Measurements from ENCODE around the gene ZNF175.

ZNF175 gene

GRCh38 chr19:51544038-51544437 lies 27.0 kb upstream of the ZNF175 start:
- Histone ChIP-seq H3K4me1 (ENCODE audit: control insufficient read depth, low read length) (peaks cover 2% of the 10 kb centered on the region), H3K4me3 (ENCODE audit: low read length) (no peak overlapping the region), H3K9me3 (ENCODE audit: control insufficient read depth, insufficient read depth, low read length) (no peaks in the 10 kb centered on the region), H3K36me3 (ENCODE audit: control insufficient read depth, low read length) (no peaks in the 10 kb centered on the region), H3K27ac (ENCODE audit: low read depth, low read length) (no peak overlapping the region), H3F3A (ENCODE audit: control insufficient read depth, insufficient read depth) (no peaks in the 10 kb centered on the region), H3K79me2 (ENCODE audit: control insufficient read depth, low read length) (no peaks in the 10 kb centered on the region), H4K20me1 (ENCODE audit: control insufficient read depth, insufficient read depth, low read depth, low read length) (no peaks in the 10 kb centered on the region), H3K9me2 (replicated peaks; ENCODE audit: control insufficient read depth, low read length) (no peaks in the 10 kb centered on the region), H3K27me3 (ENCODE audit: control insufficient read depth, low read length) (peaks cover 34% of the 10 kb centered on the region), H3K4me2 (ENCODE audit: low read length) (no peak overlapping the region)
- no peak for TF ChIP-seq EZH2phosphoT487 (IDR thresholded peaks at IDR 0.05; ENCODE audit: borderline replicate concordance, low read length)
- no peak for TF ChIP-seq CTCF (IDR thresholded peaks at IDR 0.05; ENCODE audit: low read depth, low read length, poor library complexity, severe bottlenecking)

- Histone ChIP-seq H3K4me1 (ENCODE audit: control insufficient read depth, low read length) (peaks cover 18% of the 10 kb centered on the region), H3F3A (ENCODE audit: control insufficient read depth, insufficient read depth) (no peaks in the 10 kb centered on the region), H3K4me2 (ENCODE audit: low read length) (no peak overlapping the region), H3K4me3 (ENCODE audit: low read length) (no peak overlapping the region), H3K27ac (ENCODE audit: low read depth, low read length) (no peak overlapping the region), H4K20me1 (ENCODE audit: control insufficient read depth, insufficient read depth, low read depth, low read length) (no peaks in the 10 kb centered on the region), H3K27me3 (ENCODE audit: control insufficient read depth, low read length) (peaks cover 38% of the 10 kb centered on the region), H3K79me2 (ENCODE audit: control insufficient read depth, low read length) (no peaks in the 10 kb centered on the region), H3K9me3 (ENCODE audit: control insufficient read depth, insufficient read depth, low read length) (no peaks in the 10 kb centered on the region), H3K36me3 (ENCODE audit: control insufficient read depth, low read length) (no peaks in the 10 kb centered on the region), H3K9me2 (replicated peaks; ENCODE audit: control insufficient read depth, low read length) (no peaks in the 10 kb centered on the region)
- no peak for TF ChIP-seq EZH2phosphoT487 (IDR thresholded peaks at IDR 0.05; ENCODE audit: borderline replicate concordance, low read length)
- no peak for TF ChIP-seq CTCF (IDR thresholded peaks at IDR 0.05; ENCODE audit: low read depth, low read length, poor library complexity, severe bottlenecking)
Measured at GRCh38 chr19:51546107-51546649, 24.9 kb upstream of the ZNF175 start.

DNA sequence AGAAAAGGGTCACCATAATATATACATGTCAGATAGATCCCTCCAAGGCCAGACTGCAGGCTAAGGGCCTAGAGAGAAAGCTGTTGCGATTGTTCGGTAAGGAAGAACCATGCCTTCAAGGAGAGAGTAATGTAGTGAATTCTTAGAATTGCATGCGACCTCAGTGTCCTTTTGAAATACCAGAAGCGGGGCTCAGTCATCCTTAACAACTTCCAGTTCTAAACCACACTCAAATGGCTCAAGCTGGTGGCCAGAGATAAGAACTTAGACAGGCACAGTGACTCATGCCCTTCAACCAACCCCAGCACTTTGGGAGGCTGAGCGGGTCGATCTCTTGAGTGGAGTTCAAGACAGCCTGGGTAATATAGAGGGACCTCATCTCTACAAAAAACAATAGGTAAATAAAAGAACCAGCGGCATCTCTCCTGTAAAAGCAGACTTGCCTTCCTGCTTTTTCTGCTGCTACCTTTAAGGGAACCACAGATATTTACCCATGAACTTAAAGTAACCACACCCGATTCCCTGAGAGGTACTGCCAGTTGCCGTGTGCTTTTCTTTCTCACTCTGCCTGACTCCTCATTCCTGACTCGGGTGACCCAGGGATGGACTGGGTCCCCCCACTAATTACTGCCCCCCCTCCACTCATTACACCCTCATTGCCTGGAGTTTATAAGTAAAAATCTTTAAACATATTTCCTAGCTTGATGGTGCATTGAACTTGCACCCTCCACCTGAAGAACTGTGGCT lies 24.3 kb upstream of the ZNF175 start:
- H3K79me2 ChIP-seq (ENCODE audit: control insufficient read depth, low read length) = no peaks in the 10 kb centered on the region
- peaks cover 24% of the 10 kb centered on the region for H3K4me1 ChIP-seq (ENCODE audit: control insufficient read depth, low read length)
- H3K27ac ChIP-seq (ENCODE audit: low read depth, low read length) = no peak overlapping the region
- no peaks in the 10 kb centered on the region for H3K9me3 ChIP-seq (ENCODE audit: control insufficient read depth, insufficient read depth, low read length)
- H3K36me3 ChIP-seq (ENCODE audit: control insufficient read depth, low read length) = no peaks in the 10 kb centered on the region
- TF ChIP-seq CTCF (IDR thresholded peaks at IDR 0.05; ENCODE audit: low read depth, low read length, poor library complexity, severe bottlenecking) = no peak
- TF ChIP-seq EZH2phosphoT487 (IDR thresholded peaks at IDR 0.05; ENCODE audit: borderline replicate concordance, low read length) = no peak
- H3K4me2 ChIP-seq (ENCODE audit: low read length) = no peak overlapping the region
- H3K4me3 ChIP-seq (ENCODE audit: low read length) = no peak overlapping the region
- peaks cover 38% of the 10 kb centered on the region for H3K27me3 ChIP-seq (ENCODE audit: control insufficient read depth, low read length)
- H3F3A ChIP-seq (ENCODE audit: control insufficient read depth, insufficient read depth) = no peaks in the 10 kb centered on the region
- no peaks in the 10 kb centered on the region for H4K20me1 ChIP-seq (ENCODE audit: control insufficient read depth, insufficient read depth, low read depth, low read length)
- H3K9me2 ChIP-seq (replicated peaks; ENCODE audit: control insufficient read depth, low read length) = no peaks in the 10 kb centered on the region
